Mesendoderm (in vitro differentiated cells): ENCODE results near the gene YDJC.
"Not testable (repeated sequence)": the region's sequence is repeated elsewhere in the genome, so short reads cannot be mapped to it uniquely, and the experiment has no call there.

Source experiments
- DNase-seq: peaks from one replicate; pipeline ENCODE4 v3.0.0; 2013
- H2AK5ac ChIP-seq: 2 replicates; pipeline ENCODE4 v1.6.1; 2013; ENCODE audit warnings: low read length, inconsistent platforms
- H2BK120ac ChIP-seq: 2 replicates; pipeline ENCODE4 v1.6.1; 2013; ENCODE audit warnings: low read depth, mild to moderate bottlenecking, low read length, moderate library complexity, mixed read lengths
- H2BK15ac ChIP-seq: replicated peaks from 2 replicates; pipeline ENCODE4 v1.6.1; 2013; ENCODE audit warnings: low read depth, mild to moderate bottlenecking, moderate library complexity
- H2BK5ac ChIP-seq: 2 replicates; pipeline ENCODE4 v1.6.1; 2013; ENCODE audit warnings: low read length, inconsistent platforms
- H3K18ac ChIP-seq: 2 replicates; pipeline ENCODE4 v1.6.1; 2013; ENCODE audit warnings: mild to moderate bottlenecking, low read length, mixed read lengths
- H3K23ac ChIP-seq: one replicate; pipeline ENCODE4 v1.6.1; 2013; ENCODE audit warnings: low read length
- H3K27ac ChIP-seq: 2 replicates; pipeline ENCODE4 v1.5.1; 2013; ENCODE audit warnings: low read depth, mild to moderate bottlenecking, inconsistent platforms, low read length, moderate library complexity
- H3K27me3 ChIP-seq: 2 replicates; pipeline ENCODE4 v1.6.1; 2013; ENCODE audit warnings: low read length, control low read depth, mild to moderate bottlenecking, inconsistent platforms; ENCODE audit not compliant: insufficient read depth, poor library complexity
- H3K36me3 ChIP-seq: 2 replicates; pipeline ENCODE4 v1.6.1; 2013; ENCODE audit warnings: low read length, inconsistent platforms; ENCODE audit not compliant: control insufficient read depth, insufficient read depth
- H3K4ac ChIP-seq: one replicate; pipeline ENCODE4 v1.6.1; 2013; ENCODE audit warnings: low read depth, mild to moderate bottlenecking, low read length, moderate library complexity
- H3K4me1 ChIP-seq: 2 replicates; pipeline ENCODE4 v1.6.1; 2013; ENCODE audit warnings: low read depth, low read length, inconsistent platforms; ENCODE audit not compliant: control insufficient read depth
- H3K4me2 ChIP-seq: 2 replicates; pipeline ENCODE4 v1.6.1; 2013; ENCODE audit warnings: low read length
- H3K4me3 ChIP-seq: 2 replicates; pipeline ENCODE4 v1.5.1; 2013; ENCODE audit warnings: mild to moderate bottlenecking, low read length
- H3K56ac ChIP-seq: one replicate; pipeline ENCODE4 v1.6.1; 2013; ENCODE audit warnings: low read length
- H3K79me1 ChIP-seq: 2 replicates; pipeline ENCODE4 v1.6.1; 2013; ENCODE audit warnings: low read length, inconsistent platforms
- H3K79me2 ChIP-seq: 2 replicates; pipeline ENCODE4 v1.6.1; 2013; ENCODE audit warnings: mild to moderate bottlenecking, low read length; ENCODE audit not compliant: control insufficient read depth, insufficient read depth
- H3K9ac ChIP-seq: 2 replicates; pipeline ENCODE4 v1.6.1; 2013; ENCODE audit warnings: low read length, inconsistent platforms
- H4K5ac ChIP-seq: one replicate; pipeline ENCODE4 v1.6.1; 2013; ENCODE audit warnings: low read length
- H4K8ac ChIP-seq: one replicate; pipeline ENCODE4 v1.6.1; 2013; ENCODE audit warnings: low read depth, mild to moderate bottlenecking, control low read depth, low read length, moderate library complexity
- WGBS: extraction: QIAGEN DNeasy Blood & Tissue Kit; methylation state at CpG from one replicate; pipeline ENCODE4 v1.1.7; 2013; ENCODE audit warnings: low lambda C conversion rate, missing lambda C conversion rate; ENCODE audit not compliant: insufficient coverage; ENCODE audit errors: extremely low coverage; 5-methylcytosine and 5-hydroxymethylcytosine counted together

Gene YDJC

DNA sequence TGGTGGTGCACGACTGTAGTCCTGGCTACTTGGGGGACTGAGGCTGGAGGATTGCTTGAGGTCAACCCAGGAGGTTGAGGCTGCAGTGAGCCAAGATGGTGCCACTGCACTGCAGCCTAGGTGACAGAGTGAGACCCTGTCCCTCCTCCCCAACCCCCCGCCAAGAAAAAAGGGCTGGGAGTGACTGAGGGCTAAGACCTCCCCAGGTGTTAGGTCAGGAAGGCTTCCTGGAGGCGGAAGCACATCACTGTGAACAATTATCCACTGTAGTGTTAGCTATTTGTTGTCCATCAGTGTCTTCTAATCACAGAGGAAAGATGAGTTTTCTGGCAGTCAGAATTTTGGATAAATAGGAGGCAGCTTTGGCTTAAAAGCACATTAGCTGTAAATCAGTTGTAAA lies 8.8 kb downstream of the YDJC start:
- Histone ChIP-seq H4K5ac (no peak overlapping the region), H3K27ac (no peak overlapping the region), H3K4me3 (no peak overlapping the region), H3K79me1 (peaks cover 18% of the 10 kb centered on the region), H3K79me2 (peaks cover 4% of the 10 kb centered on the region), H3K56ac (no peak overlapping the region), H2BK120ac (no peak overlapping the region), H3K18ac (no peak overlapping the region), H3K27me3 (no peaks in the 10 kb centered on the region), H3K23ac (no peak overlapping the region), H3K9ac (no peak overlapping the region), H2BK15ac (no peak overlapping the region), H2BK5ac (no peak overlapping the region), H3K4me1 (no peaks in the 10 kb centered on the region), H2AK5ac (no peak overlapping the region), H4K8ac (no peak overlapping the region), H3K4ac (no peak overlapping the region), H3K36me3 (no peaks in the 10 kb centered on the region), H3K4me2 (no peak overlapping the region)
- DNase-seq = no peak
- WGBS = no CpG with 5 or more reads among the region's 3 CpGs

DNA sequence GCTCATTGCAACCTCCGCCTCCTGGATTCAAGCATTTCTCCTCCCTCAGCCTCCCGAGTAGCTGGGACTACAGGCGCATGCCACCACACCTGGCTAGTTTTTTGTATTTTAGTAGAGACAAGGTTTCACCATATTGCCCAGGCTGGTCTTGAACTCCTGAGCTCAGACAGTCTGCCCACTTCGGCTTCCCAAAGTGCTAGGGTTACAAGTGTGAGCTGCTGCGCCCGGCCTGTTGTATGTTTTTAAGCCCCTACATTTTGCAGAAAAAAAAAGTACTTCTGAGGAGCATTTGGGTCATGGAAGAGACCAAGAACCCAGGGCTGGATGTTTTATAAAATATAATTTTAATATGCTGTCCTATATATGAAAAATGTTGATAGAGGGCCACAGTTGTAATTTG lies 12.5 kb downstream of the YDJC start:
- Histone ChIP-seq H3K79me2 (peaks cover 21% of the 10 kb centered on the region), H3K79me1 (peaks cover 31% of the 10 kb centered on the region)
- H4K5ac ChIP-seq, H3K36me3 ChIP-seq, H3K18ac ChIP-seq, H3K9ac ChIP-seq, H4K8ac ChIP-seq, H3K4me3 ChIP-seq, H3K27me3 ChIP-seq, H2BK5ac ChIP-seq, DNase-seq, H3K4me2 ChIP-seq, H3K56ac ChIP-seq, H3K4me1 ChIP-seq, H3K23ac ChIP-seq, H2AK5ac ChIP-seq, H2BK120ac ChIP-seq, H3K27ac ChIP-seq, H3K4ac ChIP-seq, H2BK15ac ChIP-seq: not testable (repeated sequence)
- no CpG with 5 or more reads among the region's 6 CpGs for WGBS

DNA sequence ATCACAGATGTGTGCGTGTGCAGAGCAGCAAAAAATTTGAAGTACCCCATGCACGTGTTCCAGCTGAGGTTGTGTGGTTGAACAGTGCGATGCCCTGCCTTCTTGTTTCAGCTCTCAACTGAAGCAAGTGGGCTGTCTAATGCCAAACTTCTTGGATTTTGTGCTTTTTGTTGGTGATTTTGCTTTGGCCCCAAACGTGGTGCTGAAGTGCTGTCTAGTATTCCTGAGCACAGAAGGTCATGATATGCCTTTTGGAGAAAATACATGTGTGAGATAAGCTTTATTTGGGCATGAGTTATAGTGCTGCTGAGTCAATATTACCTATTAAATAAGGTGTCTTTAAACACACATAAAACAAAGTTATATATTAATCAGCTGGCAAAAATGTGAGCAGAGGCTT lies 14.1 kb downstream of the YDJC start:
- H3K18ac ChIP-seq = no peak overlapping the region
- H3K27me3 ChIP-seq = no peaks in the 10 kb centered on the region
- H2BK5ac ChIP-seq = no peak overlapping the region
- WGBS = no CpG with 5 or more reads among the region's 4 CpGs
- H3K4ac ChIP-seq = no peak overlapping the region
- peaks cover 5% of the 10 kb centered on the region for H3K36me3 ChIP-seq
- H2AK5ac ChIP-seq = no peak overlapping the region
- H3K4me1 ChIP-seq = no peaks in the 10 kb centered on the region
- H2BK15ac ChIP-seq = no peak overlapping the region
- peaks cover 38% of the 10 kb centered on the region for H3K79me1 ChIP-seq
- no peak overlapping the region for H4K8ac ChIP-seq
- no peak overlapping the region for H3K9ac ChIP-seq
- no peak overlapping the region for H3K4me3 ChIP-seq
- H4K5ac ChIP-seq = no peak overlapping the region
- H3K79me2 ChIP-seq = peaks cover 25% of the 10 kb centered on the region
- no peak overlapping the region for H3K56ac ChIP-seq
- H3K4me2 ChIP-seq = no peak overlapping the region
- no peak overlapping the region for H3K27ac ChIP-seq
- H2BK120ac ChIP-seq = no peak overlapping the region
- no peak for DNase-seq
- H3K23ac ChIP-seq = no peak overlapping the region

DNA sequence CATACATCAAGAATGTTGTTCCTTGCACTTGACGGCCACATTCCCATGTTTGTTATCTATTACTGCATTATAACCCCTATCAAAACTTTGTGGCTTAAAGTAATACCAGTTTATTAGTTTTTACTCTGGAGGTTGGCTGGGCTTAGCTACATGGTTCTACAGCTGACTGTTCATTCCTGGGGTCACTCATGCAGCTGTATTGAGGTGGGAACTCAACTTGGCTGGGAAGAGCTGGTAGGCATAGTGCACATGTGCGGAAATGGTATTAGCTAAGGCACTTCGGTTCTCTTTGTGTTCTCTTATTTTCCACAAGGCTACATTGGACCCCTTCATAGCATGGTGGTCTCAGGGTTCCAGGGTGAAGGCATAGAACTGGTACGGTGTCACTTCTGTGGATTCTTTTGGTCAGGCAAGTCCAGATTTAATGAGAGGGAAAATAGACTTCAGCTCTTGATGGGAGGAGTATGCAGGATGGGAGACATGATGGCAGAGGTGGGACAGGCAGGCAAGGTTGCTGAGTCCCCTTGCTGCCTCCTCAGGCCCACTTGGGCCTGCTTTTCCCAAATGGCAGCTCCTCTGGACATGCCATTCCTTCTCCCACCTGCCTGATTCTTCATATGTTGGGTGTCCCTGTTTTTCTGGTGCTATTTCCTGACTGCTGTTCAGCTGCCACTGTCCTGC lies 16.1 kb downstream of the YDJC start:
- peaks cover 25% of the 10 kb centered on the region for H3K79me2 ChIP-seq
- H3K79me1 ChIP-seq = peaks cover 31% of the 10 kb centered on the region
- no peak overlapping the region for H3K9ac ChIP-seq
- no peak overlapping the region for H3K18ac ChIP-seq
- no peak overlapping the region for H3K56ac ChIP-seq
- no peaks in the 10 kb centered on the region for H3K4me1 ChIP-seq
- H2AK5ac ChIP-seq = no peak overlapping the region
- no peak overlapping the region for H4K8ac ChIP-seq
- no peak overlapping the region for H2BK120ac ChIP-seq
- H2BK5ac ChIP-seq = no peak overlapping the region
- no peak overlapping the region for H3K23ac ChIP-seq
- H3K27ac ChIP-seq = no peak overlapping the region
- no peak overlapping the region for H4K5ac ChIP-seq
- DNase-seq = no peak
- H3K36me3 ChIP-seq = peaks cover 7% of the 10 kb centered on the region
- no peak overlapping the region for H3K4ac ChIP-seq
- H3K4me3 ChIP-seq = no peak overlapping the region
- WGBS = no CpG with 5 or more reads among the region's 4 CpGs
- no peak overlapping the region for H3K4me2 ChIP-seq
- no peak overlapping the region for H2BK15ac ChIP-seq
- H3K27me3 ChIP-seq = no peaks in the 10 kb centered on the region

DNA sequence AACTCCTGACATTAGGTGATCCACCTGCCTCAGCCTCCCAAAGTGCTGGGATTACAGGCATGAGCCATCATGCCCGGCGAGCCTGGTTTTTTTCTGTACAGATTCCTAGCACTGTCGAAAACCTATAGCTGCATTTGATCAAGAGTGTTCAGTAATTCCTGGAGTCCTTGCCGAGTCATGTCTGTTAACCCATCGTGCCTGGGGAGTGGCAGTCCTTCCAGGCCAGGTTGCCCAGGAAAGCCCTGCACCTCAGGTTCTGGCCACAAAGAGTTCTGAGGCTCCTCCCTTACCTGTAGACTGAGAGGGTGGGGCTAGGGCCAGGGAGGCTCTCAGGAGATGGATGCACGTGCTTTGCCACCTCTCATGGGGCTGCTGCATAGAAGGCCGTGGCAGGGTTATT lies 17.0 kb downstream of the YDJC start:
- H3K4me3 ChIP-seq = no peak overlapping the region
- H3K9ac ChIP-seq = no peak overlapping the region
- no CpG with 5 or more reads among the region's 7 CpGs for WGBS
- no peak for DNase-seq
- no peak overlapping the region for H2AK5ac ChIP-seq
- no peak overlapping the region for H3K23ac ChIP-seq
- H3K4ac ChIP-seq = no peak overlapping the region
- no peak overlapping the region for H3K56ac ChIP-seq
- H3K79me1 ChIP-seq = peaks cover 33% of the 10 kb centered on the region
- no peaks in the 10 kb centered on the region for H3K4me1 ChIP-seq
- no peak overlapping the region for H2BK120ac ChIP-seq
- H3K27ac ChIP-seq = no peak overlapping the region
- peaks cover 7% of the 10 kb centered on the region for H3K36me3 ChIP-seq
- no peak overlapping the region for H2BK15ac ChIP-seq
- no peak overlapping the region for H4K5ac ChIP-seq
- H3K4me2 ChIP-seq = no peak overlapping the region
- H3K79me2 ChIP-seq = peaks cover 29% of the 10 kb centered on the region
- H3K27me3 ChIP-seq = no peaks in the 10 kb centered on the region
- H2BK5ac ChIP-seq = no peak overlapping the region
- H4K8ac ChIP-seq = no peak overlapping the region
- no peak overlapping the region for H3K18ac ChIP-seq
